Breast epithelium (tissue), 4 donors: ENCODE measurements around the gene RNF7. TPM values are rescaled to one million over a fixed set of nuclear protein-coding genes. Genes with fewer than 3 reads are reported as not detected.
"Not testable (repeated sequence)": the region's sequence is repeated elsewhere in the genome, so short reads cannot be mapped to it uniquely, and the experiment has no call there.

Experiments
- DNase-seq, 2 donors: peaks; one replicate each; pipeline ENCODE4 v3.0.0-alpha.2; 2019; ENCODE audit warnings: low spot score in 2 of 2
- H3K27ac ChIP-seq, 2 donors: fragments of 200-600 bp; sonication (generic) in 1 of 2; one replicate each; pipeline ENCODE4 v1.5.1; 2016 to 2019; ENCODE audit warnings: mild to moderate bottlenecking in 1 of 2
- H3K27me3 ChIP-seq, 2 donors: fragments of 200-600 bp; sonication (generic) in 1 of 2; one replicate each; pipeline versions ENCODE4 v1.5.1 to v1.6.0; 2017 to 2019; ENCODE audit warnings: control low read depth in 1 of 2, mild to moderate bottlenecking in 1 of 2
- H3K36me3 ChIP-seq: fragments of 200-600 bp; one replicate; pipeline ENCODE4 v1.5.1; 2019
- H3K4me1 ChIP-seq, 2 donors: fragments of 200-600 bp; sonication (generic); one replicate each; pipeline ENCODE4 v1.5.1; 2016 to 2019; ENCODE audit warnings: control low read depth in 1 of 2
- H3K4me3 ChIP-seq, 3 donors: fragments of 200-600 bp; sonication (generic); 1 replicate in 2 of 3; 2 replicates in 1 of 3; pipeline ENCODE4 v1.5.1; 2016 to 2019; ENCODE audit warnings: mild to moderate bottlenecking in 3 of 3, moderate library complexity in 2 of 3
- H3K9me3 ChIP-seq, 2 donors: fragments of 200-600 bp; sonication (generic) in 1 of 2; one replicate each; pipeline ENCODE4 v1.5.1; 2016 to 2019; ENCODE audit warnings: control low read depth in 1 of 2
- POLR2A ChIP-seq: fragments of 450-650 bp; IDR thresholded peaks from one replicate; pipeline ENCODE4 v1.6.1; 2016; ENCODE audit warnings: antibody characterized with exemption, mild to moderate bottlenecking, moderate library complexity
- POLR2AphosphoS5 ChIP-seq, 3 donors: sonication (generic); formaldehyde crosslinking; IDR thresholded peaks; one replicate each; pipeline ENCODE4 v1.6.1; 2017; ENCODE audit warnings: antibody characterized with exemption in 3 of 3
- intact Hi-C: fragments of 100-400 bp; cut with DNase I; formaldehyde crosslinking; loops from one replicate; pipeline ENCODE4 v1.15.1; 2023; ENCODE audit warnings: low total_unique reads
- total RNA-seq, 3 donors: library from RNA; depleted of rRNA; stranded (reverse); fragments of >200 nt; gene quantifications; one replicate each; pipeline ENCODE4 v1.1.0, GENCODE V29; 2016
- TF ChIP-seq, protein P1 (sequence below), 3 donors: fragments of 450-650 bp; IDR thresholded peaks; one replicate each; pipeline ENCODE4 v1.5.1; 2016 to 2017; ENCODE audit warnings: antibody characterized with exemption in 3 of 3, mild to moderate bottlenecking in 3 of 3, moderate library complexity in 3 of 3

The RNF7 gene
- total RNA-seq, 3 donors from 2014 or later, result 80.5 to 101 (median 86.8) TPM

DNA sequence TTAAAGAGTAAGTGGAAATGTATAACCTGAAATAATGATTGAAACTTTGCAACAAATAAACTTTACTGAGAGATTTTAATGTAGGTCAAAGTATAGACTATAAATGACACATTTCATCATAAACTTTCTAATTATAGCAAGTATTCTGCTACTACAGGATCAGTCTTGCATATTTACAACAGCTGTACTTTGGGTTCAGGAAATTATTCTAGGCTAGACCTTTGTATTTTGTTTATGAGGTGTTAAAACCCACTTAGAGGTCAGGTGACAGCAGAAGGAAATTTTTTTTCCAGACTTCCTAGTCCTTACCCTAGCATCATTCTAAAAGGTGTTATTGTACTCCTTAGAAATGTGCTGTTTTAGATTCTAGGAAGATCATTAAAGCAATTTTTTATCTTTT is 2.3 kb downstream of the RNF7 start:
- Histone ChIP-seq H3K4me3 (peak overlapping the region in 1 of 3 donors; percentile 29), H3K27me3 (no peaks in the 10 kb centered on the region), H3K27ac (peak overlapping the region in 1 of 2 donors; percentile 14), H3K4me1 (no peaks in the 10 kb centered on the region), H3K36me3 (no peaks in the 10 kb centered on the region), H3K9me3 (no peaks in the 10 kb centered on the region)
- DNase-seq, result no peak
- intact Hi-C loops, result loop anchor here (2.0 kb wide), 1 partner anchor 134 kb away; no protein-coding TSS in a partner anchor
- TF ChIP-seq, protein P1, sequence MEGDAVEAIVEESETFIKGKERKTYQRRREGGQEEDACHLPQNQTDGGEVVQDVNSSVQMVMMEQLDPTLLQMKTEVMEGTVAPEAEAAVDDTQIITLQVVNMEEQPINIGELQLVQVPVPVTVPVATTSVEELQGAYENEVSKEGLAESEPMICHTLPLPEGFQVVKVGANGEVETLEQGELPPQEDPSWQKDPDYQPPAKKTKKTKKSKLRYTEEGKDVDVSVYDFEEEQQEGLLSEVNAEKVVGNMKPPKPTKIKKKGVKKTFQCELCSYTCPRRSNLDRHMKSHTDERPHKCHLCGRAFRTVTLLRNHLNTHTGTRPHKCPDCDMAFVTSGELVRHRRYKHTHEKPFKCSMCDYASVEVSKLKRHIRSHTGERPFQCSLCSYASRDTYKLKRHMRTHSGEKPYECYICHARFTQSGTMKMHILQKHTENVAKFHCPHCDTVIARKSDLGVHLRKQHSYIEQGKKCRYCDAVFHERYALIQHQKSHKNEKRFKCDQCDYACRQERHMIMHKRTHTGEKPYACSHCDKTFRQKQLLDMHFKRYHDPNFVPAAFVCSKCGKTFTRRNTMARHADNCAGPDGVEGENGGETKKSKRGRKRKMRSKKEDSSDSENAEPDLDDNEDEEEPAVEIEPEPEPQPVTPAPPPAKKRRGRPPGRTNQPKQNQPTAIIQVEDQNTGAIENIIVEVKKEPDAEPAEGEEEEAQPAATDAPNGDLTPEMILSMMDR (IDR thresholded peaks at IDR 0.05), result no peak
- TF ChIP-seq POLR2A (no peak), POLR2AphosphoS5 (IDR thresholded peaks at IDR 0.05) (no peak)

GRCh38 chr3:141743305-141743704 is 5.2 kb downstream of the RNF7 start:
- Histone ChIP-seq H3K4me1 (no peaks in the 10 kb centered on the region), H3K27me3 (no peaks in the 10 kb centered on the region), H3K36me3 (no peaks in the 10 kb centered on the region), H3K9me3 (no peaks in the 10 kb centered on the region), H3K27ac (no peak overlapping the region), H3K4me3 (no peak overlapping the region)
- intact Hi-C loops, result no loop called here
- no peak for DNase-seq
- no peak for TF ChIP-seq POLR2AphosphoS5 (IDR thresholded peaks at IDR 0.05)
- TF ChIP-seq, protein P1 (IDR thresholded peaks at IDR 0.05), result no peak
- TF ChIP-seq POLR2A, result no peak

GRCh38 chr3:141746962-141747361 is 8.9 kb downstream of the RNF7 start:
- TF ChIP-seq POLR2A, result no peak
- TF ChIP-seq POLR2AphosphoS5 (IDR thresholded peaks at IDR 0.05), result no peak
- TF ChIP-seq, protein P1 (IDR thresholded peaks at IDR 0.05), result no peak
- intact Hi-C loops, result no loop called here

GRCh38 chr3:141753399-141753798 is 15.3 kb downstream of the RNF7 start:
- Histone ChIP-seq H3K36me3 (no peaks in the 10 kb centered on the region), H3K27me3 (no peaks in the 10 kb centered on the region), H3K4me1 (no peaks in the 10 kb centered on the region), H3K4me3 (no peak overlapping the region), H3K9me3 (no peaks in the 10 kb centered on the region), H3K27ac (no peak overlapping the region)
- DNase-seq, result no peak
- TF ChIP-seq, protein P1 (IDR thresholded peaks at IDR 0.05), result no peak
- TF ChIP-seq POLR2A, result no peak
- no peak for TF ChIP-seq POLR2AphosphoS5 (IDR thresholded peaks at IDR 0.05)
- intact Hi-C loops, result no loop called here

More at GRCh38 chr3:141746962-141747361, 8.9 kb downstream of the RNF7 start:
- Histone ChIP-seq H3K4me1 (no peaks in the 10 kb centered on the region), H3K27me3 (no peaks in the 10 kb centered on the region), H3K36me3 (no peaks in the 10 kb centered on the region), H3K9me3 (no peaks in the 10 kb centered on the region), H3K4me3 (no peak overlapping the region), H3K27ac (no peak overlapping the region)
- DNase-seq, result no peak

- Histone ChIP-seq H3K9me3 (no peaks in the 10 kb centered on the region), H3K36me3 (no peaks in the 10 kb centered on the region), H3K27ac (no peak overlapping the region), H3K27me3 (no peaks in the 10 kb centered on the region), H3K4me1 (no peaks in the 10 kb centered on the region), H3K4me3 (no peak overlapping the region)
- DNase-seq, result no peak
- no peak for TF ChIP-seq POLR2A
- no peak for TF ChIP-seq POLR2AphosphoS5 (IDR thresholded peaks at IDR 0.05)
- TF ChIP-seq, protein P1 (IDR thresholded peaks at IDR 0.05), result no peak
- intact Hi-C loops, result no loop called here
Observed at GRCh38 chr3:141754032-141754431, 15.9 kb downstream of the RNF7 start.

GRCh38 chr3:141762552-141762951 is 24.5 kb downstream of the RNF7 start:
- H3K4me3 ChIP-seq, H3K9me3 ChIP-seq, H3K4me1 ChIP-seq, H3K27ac ChIP-seq, DNase-seq, intact Hi-C loops, H3K27me3 ChIP-seq, H3K36me3 ChIP-seq: not testable (repeated sequence)
